ENCODE results near the gene NFKBIE.
"Not testable (repeated sequence)": the region's sequence is repeated elsewhere in the genome, so short reads cannot be mapped to it uniquely, and the experiment has no call there.

NFKBIE gene

DNA sequence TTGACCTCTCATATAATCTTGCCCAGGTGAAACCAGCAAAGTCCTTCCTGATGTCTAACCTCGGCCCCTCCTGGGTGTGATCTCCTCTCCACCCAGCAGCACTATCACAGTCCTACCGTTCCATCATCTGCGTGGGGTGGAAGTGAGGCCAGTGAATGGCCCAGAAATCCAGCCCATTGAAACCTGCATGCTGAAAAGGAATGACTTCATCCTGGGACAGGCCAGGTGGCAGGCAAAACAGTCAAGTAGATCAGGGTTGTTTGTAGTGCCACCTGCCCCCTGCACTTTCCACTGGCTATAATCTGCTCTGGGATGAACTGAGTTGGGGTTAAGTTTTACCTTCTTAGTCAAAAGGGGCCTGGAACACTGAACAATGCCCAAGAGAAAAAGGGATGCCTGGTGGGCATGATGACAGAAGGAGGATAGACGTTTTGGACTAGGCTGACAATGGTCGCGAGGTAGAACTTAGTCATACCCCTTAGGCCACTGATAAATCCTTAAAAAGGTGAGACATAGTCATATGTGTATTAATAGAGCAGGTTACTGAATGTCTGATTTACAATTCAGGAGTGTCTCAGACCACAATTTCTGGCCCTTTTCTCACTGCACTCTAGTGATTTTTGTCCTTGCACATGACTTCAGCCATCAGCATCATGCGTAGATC lies 26.5 kb downstream of the NFKBIE start:
- DNase-seq, result no peak

DNA sequence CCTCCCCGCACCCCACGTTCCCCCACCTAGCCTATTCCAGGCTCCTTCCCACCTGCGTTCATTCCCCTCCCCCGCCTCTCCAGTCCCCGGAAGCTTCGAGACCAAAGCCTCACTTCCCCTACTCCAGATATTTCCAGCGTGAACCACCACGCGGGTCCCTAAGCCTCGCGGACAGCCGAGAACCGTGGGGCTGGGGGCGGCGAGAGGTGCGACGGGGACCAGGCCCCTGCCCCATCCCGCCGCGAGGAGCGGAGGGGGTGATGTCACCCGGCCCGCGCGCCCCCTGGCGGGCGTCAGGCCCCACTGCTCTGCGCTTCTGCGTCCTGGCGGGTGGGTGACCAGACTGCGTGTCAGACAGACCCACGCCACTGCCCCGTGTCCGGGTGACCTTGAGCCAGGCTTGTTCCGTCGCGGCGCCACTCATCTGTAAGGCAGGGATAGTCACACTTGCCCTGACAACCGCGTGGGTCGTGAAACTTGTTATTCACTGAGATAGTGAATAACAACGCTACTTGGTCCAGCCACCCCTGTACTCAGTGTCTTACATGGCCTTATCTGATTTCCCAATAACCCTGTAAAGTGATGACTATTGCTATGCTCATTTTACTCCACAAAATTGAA lies 27.4 kb downstream of the NFKBIE start:
- peak; percentile 60 for DNase-seq

DNA sequence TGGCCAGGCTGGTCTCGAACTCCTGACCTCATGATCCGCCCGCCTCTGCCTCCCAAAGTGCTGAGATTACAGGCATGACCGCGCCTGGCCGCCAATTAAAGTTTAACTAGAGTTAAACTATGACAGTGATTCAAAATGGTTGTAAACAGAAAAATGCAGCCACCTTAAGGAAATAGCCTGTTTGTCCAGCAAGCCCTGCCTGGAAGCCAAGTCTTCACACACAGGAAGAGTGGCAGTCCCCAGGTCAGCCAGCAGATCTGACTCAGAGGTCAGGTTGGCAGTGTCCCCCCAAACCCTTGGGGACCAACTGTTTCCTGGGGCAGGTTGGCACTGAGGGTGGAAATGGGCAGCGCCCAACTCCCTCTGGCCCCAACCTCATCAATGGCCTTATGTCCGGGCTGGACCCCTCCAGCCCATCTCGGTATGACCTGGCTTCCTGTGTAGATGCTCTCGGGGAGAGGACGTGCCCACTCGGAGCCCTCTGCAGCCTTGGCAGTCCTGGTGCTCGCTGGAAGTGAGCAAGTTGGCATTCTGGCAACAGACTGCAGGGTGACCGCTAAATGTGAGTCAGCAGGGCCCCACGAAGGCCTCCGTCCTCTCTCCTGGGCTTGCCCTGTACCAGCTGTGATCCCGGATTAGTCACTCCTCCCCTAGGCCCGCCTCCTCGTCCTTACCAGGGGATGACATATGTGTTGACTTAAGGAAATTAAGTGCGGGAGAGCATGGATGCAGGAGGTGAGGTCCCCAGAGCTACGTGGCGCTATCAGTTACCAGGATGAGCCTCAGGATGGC lies 28.1 kb downstream of the NFKBIE start:
- peak; percentile 98 for DNase-seq

DNA sequence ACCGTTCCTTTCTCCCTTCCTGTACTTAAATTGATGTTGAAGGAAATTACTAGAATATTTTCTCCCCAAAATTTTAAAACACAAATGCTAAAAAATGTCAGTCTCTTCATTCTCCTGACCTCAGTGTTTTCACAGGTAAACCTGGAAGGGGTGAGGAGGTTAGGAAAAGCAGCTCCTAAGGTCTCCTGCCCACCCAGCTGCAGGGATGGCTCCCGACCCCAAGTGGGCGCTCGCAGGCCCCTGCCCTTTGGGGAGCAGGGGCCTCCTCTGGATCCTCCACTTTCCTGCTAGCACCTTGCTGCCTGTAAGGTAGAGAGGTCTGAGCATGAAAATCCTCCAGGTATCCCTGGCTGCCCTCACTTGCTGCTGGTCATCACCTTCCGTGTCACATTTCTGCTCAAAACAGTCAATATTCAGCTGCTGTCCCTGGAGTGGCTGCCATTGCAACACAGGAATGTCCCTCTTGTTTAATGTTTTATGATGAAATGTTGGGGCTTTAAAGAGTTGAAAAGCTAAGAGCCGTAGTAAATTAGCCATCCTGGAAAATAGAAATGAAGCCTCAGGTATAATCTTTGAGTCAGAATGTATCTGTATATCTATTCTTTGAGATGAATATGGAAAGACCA lies 29.3 kb downstream of the NFKBIE start:
- no peak for DNase-seq

DNA sequence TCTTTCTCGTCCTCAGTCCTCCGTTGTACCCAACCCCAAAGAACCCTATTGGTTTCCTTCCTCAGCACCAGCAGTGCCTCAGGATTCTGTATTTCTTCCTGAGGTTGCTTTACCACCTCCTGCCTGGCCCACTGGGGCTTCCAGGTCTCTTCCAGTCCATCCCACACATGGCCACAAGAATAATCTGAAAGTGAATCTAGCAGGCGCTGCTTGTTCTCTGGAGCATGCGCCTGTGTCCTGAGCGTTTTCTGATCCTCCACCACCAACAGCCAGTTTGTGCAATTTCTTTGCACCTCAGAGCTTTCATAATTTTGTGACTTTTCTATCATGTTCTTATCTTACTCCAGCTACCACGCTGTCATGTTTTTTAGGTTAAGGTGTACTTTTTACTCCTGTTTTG lies 30.1 kb downstream of the NFKBIE start:
- no peak for DNase-seq

DNA sequence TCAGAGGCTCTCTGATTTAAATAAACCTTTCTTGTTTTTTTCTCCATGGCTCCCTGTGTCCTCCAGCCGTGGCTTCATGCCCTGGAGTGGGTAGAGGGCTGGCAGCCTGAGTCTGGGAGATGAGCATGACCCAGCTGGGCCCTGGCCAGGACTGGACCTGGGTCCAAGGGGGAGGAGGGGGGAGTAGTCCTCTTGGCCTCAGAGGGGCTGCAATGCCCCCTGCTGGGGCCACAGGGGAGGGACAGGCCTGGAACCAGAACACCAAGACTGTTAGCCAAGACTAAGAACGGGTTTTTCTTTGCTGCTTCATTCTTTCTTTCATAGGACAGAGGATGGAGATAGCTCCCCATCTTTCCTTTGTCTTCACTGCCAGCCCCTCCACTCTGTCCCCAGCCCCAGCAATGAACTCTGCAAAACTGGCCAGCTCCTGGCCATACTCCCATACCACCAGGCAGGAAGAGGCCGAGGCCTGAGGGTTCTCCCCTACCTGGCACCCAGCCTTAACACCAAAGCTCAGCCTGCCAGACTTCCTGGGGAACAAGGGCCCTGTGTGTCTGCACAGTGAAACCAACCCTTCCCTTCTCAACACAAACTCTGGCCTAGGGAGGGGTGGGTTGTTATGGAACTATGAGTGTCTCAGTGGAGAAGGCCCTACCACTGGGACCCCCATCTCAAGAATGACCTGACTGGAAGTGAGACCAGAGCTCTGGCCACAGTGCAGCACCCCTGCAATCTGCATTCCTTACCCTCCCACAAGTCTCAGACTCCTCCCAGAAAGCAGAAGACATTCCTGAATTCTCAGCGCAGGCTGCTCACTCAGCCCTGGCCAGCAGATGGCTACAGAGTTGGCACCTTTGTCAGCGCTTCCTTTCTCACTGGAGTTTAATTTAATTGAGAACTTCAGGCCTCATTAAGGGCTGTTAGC lies 31.0 kb downstream of the NFKBIE start:
- peak; percentile 72 for DNase-seq

DNA sequence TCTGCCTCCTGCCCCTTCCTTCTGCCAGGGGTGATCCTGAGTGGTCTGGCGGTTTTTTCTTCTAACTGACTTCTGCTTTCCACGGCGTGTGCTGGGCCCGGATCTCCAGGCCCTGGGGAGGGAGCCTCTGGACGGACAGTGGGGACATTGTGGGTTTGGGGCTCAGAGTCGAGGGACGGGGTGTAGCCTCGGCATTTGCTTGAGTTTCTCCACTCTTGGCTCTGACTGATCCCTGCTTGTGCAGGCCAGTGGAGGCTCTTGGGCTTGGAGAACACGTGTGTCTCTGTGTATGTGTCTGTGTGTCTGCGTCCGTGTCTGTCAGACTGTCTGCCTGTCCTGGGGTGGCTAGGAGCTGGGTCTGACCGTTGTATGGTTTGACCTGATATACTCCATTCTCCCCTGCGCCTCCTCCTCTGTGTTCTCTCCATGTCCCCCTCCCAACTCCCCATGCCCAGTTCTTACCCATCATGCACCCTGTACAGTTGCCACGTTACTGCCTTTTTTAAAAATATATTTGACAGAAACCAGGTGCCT lies 31.7 kb downstream of the NFKBIE start:
- DNase-seq, result no peak

DNA sequence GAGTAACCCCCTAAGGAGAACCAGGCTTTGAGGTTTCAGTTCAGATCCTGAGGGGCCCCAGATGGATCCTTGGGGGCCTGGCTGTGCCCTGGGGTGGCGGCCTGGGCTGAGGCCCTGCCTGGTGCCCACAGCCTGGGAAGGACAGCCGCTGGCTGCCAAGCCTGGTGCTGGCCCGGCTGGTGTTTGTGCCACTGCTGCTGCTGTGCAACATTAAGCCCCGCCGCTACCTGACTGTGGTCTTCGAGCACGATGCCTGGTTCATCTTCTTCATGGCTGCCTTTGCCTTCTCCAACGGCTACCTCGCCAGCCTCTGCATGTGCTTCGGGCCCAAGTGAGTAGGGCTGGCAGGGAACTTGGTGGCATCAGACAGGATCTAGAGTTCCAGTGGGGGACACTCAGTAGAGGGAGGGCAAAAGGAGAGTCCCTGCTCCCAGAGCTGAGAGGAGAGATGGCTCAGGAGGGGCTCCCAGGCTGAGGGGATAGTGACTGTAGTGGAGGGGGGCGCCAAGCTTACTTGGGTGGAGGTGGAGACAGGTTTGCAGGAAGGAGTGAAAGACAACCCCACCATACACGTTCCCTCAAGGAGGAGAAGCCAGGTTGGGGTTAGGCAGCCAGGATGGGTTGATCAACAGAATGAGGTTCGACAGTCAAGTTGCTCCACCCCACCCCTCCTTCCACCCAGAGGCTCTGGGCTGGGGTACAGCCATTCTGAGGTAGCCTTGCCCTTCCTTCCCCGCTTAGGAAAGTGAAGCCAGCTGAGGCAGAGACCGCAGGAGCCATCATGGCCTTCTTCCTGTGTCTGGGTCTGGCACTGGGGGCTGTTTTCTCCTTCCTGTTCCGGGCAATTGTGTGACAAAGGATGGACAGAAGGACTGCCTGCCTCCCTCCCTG lies 32.4 kb downstream of the NFKBIE start:
- no peak for DNase-seq

DNA sequence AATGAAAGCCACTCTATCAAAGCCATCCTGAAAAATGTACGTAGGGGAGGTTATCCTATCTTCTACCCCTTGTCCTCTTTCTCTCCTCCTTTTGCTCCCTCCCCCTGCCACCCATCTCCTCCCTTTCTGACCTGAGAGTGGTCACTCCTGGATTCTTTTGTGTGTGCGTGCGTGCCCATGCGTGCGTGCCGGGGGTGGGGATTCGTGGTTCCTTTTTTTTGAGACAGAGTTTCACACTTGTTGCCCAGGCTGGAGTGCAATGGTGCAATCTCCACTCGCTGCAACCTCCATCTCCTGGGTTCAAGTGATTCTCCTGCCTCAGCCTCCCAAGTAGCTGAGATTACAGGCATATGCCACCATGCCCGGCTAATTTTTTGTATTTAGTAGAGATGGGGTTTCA lies 33.9 kb downstream of the NFKBIE start:
- not testable (repeated sequence) for DNase-seq

DNA sequence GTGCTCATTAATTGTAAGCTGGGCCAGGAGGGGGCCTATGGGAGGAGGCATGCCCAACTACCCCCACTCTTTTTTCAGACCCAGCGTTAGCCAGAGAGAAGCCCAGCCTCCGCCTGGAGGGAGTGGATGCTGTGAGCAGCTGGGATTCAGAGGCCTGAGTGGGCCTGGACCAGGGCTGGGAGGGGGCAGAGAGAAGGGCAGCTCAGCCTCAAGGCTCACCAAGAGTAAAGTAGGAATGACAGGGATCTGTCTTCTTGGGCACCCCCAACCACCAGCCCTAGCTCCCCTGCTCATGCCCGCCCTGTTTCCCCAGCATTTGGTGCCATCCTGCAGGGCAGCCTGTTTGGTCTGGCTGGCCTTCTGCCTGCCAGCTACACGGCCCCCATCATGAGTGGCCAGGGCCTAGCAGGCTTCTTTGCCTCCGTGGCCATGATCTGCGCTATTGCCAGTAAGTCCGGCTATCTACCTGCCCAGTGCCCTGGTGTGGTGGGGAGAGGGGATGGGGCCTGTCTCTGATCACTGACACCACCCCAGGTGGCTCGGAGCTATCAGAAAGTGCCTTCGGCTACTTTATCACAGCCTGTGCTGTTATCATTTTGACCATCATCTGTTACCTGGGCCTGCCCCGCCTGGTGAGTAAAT lies 35.2 kb downstream of the NFKBIE start:
- no peak for DNase-seq

DNA sequence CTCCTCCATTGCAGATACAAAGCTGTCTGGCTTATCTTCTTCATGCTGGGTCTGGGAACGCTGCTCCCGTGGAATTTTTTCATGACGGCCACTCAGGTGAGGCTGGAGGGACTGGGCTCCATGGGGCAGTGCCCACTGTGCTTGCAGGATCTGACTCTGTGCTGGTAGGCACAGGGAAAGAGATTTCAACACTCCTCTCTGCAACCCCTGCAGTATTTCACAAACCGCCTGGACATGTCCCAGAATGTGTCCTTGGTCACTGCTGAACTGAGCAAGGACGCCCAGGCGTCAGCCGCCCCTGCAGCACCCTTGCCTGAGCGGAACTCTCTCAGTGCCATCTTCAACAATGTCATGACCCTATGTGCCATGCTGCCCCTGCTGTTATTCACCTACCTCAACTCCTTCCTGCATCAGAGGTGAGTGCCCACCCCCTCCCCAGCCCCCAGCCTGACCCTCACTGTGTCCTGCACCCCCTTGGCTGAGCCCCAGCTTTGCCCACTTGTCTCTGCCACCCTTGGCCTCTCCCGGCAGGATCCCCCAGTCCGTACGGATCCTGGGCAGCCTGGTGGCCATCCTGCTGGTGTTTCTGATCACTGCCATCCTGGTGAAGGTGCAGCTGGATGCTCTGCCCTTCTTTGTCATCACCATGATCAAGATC lies 35.8 kb downstream of the NFKBIE start:
- no peak for DNase-seq

DNA sequence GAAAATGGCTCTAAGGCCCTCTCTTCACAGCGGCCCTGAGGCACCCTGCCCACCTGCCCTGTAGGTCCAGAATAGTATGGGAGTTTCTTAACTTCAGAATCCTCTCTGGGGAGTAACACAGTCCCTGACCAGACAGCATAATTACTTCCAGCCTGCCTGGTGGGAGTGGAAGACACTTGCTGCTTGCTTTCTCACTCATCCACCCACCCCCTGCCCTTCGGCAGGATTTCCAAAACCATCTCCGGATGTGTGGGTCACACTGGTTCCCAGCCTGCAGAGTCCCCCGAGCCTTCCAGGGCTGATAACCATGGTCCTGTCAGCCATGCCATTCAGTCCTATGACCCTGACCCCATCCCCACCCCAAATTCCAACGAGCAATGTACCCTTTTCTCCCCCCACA lies 36.5 kb downstream of the NFKBIE start:
- no peak for DNase-seq

DNA sequence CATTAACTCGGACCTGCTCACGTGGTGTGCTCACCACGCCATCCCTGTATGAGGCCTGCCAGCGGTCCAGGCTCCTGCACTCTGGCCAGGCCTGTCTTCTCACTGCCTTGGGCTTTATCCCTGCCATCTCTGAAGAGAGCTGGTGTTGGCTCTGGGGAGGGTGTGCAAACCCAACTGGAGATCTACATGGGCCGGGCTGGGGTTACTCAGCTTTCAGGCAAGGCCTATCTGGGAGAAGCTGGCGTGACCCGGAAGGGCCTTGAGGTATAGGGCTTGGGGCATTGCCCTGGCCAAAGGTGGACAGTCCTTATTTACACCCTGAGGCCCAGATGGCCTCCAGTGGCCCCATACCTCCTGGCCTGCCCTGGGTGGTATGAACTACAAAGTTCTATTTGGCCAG lies 36.9 kb downstream of the NFKBIE start:
- DNase-seq, result no peak

DNA sequence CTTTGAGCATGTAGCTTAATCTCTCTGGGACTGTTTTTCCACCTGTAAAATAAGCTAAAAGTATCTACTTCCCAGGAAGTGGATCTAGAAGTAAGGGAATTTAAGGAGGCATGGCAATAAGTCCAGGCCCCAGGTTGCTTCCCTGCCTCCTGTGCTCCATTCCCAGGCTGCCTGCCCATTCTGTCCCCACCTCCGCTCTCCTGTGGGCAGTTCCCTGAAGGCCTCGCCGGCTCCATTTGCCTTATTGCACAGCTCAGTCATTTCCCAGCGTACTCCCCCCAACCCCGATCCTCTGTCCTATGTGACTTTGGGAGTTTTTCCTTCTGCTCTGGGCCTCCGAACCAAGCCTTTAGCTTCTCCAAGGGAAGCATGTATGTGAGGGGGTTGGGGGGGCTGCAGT lies 37.3 kb downstream of the NFKBIE start:
- DNase-seq, result no peak

DNA sequence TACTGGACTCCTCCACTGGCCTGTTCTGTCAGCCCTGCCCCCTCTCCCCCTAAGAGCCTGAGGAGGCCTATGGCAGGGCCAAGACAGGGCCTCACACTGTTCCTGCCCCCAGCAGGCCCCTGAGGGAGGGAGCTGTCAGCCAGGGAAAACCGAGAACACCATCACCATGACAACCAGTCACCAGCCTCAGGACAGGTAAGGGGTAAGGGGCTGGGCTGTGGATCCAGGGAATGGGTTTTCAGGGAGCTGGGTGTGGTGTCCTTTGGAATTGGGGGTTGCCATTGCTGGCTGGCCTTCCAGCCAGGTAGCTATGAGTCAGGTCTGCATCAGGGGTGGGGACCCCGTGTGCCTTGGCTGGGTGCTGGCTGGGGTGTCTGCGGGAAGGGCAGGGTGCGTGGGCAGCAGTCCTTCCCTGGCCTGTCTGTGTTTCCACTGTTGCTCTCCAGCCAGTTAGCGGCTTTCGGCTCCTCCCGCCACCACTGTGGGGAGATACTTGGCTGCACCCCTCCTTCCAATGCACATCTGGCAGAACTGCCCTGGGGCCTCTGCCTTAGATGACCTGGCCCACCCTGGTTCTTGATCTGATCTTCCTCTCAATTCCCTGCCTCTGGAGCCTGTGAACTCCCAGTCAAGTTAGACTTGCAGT lies 38.1 kb downstream of the NFKBIE start:
- no peak for DNase-seq

DNA sequence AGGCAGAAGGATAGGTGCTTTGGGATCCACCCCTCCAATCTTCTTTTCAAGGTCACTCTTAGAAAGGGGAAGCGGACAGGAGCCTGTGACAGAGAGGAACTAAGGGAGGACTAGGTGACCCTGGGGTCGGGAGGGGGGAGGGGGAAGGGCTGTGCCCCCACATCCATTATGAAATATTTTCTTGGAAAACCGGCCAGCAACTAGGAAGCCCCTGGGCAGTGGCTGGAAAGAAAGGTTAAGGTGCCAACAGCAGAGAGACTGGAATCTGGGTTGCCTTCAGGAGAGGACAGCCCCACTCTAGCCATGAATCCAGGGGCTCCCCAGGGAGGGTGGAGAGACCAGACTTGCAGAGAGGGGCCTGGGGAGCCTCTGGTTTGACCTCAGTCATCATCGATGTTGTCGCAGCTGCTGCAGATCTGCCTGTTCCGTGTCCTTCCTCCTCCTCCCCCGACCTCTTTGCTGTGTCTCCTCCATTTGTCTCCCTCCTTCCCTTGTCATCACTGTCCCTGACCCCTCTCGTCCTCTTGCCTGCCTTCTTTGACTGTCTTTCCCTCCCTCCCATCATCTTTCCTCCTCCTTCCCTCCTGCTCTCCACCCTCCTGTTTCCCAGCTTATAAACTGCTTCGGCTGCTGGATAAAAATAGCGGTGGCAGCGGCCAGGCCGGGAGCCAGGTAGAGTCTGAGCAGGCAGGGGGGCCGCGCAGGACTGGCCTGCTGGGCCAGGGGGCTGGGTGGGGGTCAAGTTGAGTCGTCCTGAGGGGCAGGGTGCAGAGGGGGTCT lies 38.8 kb downstream of the NFKBIE start:
- no peak for DNase-seq

DNA sequence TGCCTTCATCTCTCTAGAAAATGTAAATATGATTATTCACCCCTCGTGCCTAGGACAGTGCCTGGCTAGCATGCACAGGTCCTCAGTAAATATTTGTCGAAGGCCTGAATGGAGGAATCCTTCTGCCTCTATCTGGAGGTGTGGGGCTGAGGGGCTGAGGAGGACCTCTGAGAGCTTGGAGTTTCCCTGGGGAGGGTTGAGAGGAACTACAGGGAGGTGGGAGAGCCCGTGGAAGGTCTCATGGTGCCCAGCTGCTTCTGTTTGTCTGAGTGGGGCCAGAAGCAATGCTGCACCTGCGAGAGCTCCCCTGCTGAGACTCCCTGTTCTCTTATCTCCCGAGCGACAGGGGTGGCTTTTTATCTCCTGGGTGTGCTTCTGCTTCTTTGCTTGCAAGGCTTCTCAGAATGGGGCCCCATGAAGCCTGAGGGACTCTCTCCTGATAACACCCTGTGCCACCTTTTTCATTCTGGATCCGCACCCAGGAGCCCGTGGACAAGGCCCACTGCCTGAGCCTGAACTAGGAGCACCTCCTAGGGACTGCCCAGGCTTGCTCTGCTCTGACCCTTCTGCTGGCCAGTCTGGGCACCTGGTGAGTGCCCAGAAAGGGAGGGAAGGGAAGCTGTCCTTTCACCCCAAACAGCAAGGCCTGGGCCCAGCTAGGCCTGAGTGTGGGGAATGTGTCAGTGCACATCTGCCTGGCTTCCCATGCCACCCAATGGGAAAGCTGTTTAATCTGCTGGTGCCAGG lies 39.6 kb downstream of the NFKBIE start:
- no peak for DNase-seq

DNA sequence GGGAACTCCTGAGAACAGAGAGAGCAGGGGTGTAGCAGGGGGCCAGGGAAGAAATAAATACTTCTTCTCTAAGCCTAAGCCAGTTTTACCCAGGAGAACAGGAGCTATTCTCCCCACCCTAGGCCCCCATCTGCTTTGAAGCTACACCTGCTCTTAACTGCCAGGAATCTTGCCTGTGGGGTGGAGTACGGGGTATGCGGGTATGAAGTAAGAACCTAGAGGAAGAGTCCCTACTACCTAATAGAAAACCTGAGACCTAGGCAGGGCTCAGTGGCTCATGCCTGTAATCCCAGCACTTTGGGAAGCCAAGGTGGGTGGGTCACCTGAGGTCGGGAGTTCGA lies 40.4 kb downstream of the NFKBIE start:
- DNase-seq, result no peak

Data from HCEC 1CT (cell line).